Ecto neural progenitor cell (in vitro differentiated cells): ENCODE data around the gene C14orf93.

ENCODE experiments used
- DNase-seq: peaks from one replicate; pipeline ENCODE4 v3.0.0-alpha.2; 2018; ENCODE audit warnings: low spot score

The C14orf93 gene

GRCh38 chr14:23009939-23010726 lies at the start of gene C14orf93:
C14orf93 (minus strand) TSS chr14:23010143; CDS start chr14:22999023, 11,120 bp downstream.
- DNase-seq = peak; percentile 80

GRCh38 chr14:23058654-23059504 lies 48.9 kb upstream of the C14orf93 start:
- DNase-seq = peak; percentile 49

- DNase-seq = peak; percentile 94
These were observed 48.1 kb upstream of the C14orf93 start for GRCh38 chr14:23057757-23058653.

GRCh38 chr14:23056956-23057756 lies 47.2 kb upstream of the C14orf93 start, which contains the start of gene CDH24:
CDH24 (minus strand) TSS chr14:23057520; CDS start chr14:23055733, 1,787 bp downstream.
- peak; percentile 87 for DNase-seq

GRCh38 chr14:23056145-23056955 lies 46.4 kb upstream of the C14orf93 start:
- DNase-seq = peak; percentile 88

- no peak for DNase-seq
These were observed 45.7 kb upstream of the C14orf93 start for GRCh38 chr14:23055621-23056144.

- no peak for DNase-seq
These were observed 45.2 kb upstream of the C14orf93 start for GRCh38 chr14:23055147-23055550.

GRCh38 chr14:23054000-23054811 lies 44.3 kb upstream of the C14orf93 start:
- DNase-seq = peak; percentile 56

GRCh38 chr14:23053426-23053825 lies 43.5 kb upstream of the C14orf93 start:
- DNase-seq = peak; percentile 43

GRCh38 chr14:23052671-23053070 lies 42.7 kb upstream of the C14orf93 start:
- no peak for DNase-seq

GRCh38 chr14:23052182-23052623 lies 42.3 kb upstream of the C14orf93 start:
- DNase-seq = peak; percentile 46

- DNase-seq = no peak
These were observed 41.5 kb upstream of the C14orf93 start for GRCh38 chr14:23051141-23052057.

- no peak for DNase-seq
These were observed 39.1 kb upstream of the C14orf93 start for GRCh38 chr14:23049011-23049410.

- DNase-seq = peak; percentile 36
These were observed 38.1 kb upstream of the C14orf93 start for GRCh38 chr14:23047751-23048693.

- DNase-seq = no peak
These were observed 37.2 kb upstream of the C14orf93 start for GRCh38 chr14:23047034-23047634.
